Adrenal gland (tissue), 12 donors: ENCODE results near the gene SIGLECL1. TPM values are rescaled to one million over a fixed set of nuclear protein-coding genes. Genes with fewer than 3 reads are reported as not detected.

Source experiments
- DNase-seq, 7 donors: peaks; one replicate each; pipeline ENCODE4 v3.0.0-alpha.2; 2019 to 2020
- H3K27ac ChIP-seq, 5 donors: fragments of 200-600 bp; sonication (generic) in 4 of 5; 1 replicate in 3 of 5; 2 replicates in 2 of 5; pipeline versions ENCODE4 v1.5.1 to v1.8.0; 2016 to 2020; ENCODE audit warnings: mild to moderate bottlenecking in 1 of 5
- H3K27me3 ChIP-seq: fragments of 200-600 bp; 2 replicates; pipeline ENCODE4 v1.8.0; 2021
- H3K36me3 ChIP-seq, 2 donors: fragments of 200-600 bp; replicated peaks in 1 of 2; 1 replicate in 1 of 2; 2 replicates in 1 of 2; pipeline versions ENCODE4 v1.5.1 to v1.8.0; 2018 to 2022
- H3K4me1 ChIP-seq, 2 donors: fragments of 200-600 bp; replicated peaks in 1 of 2; 1 replicate in 1 of 2; 2 replicates in 1 of 2; pipeline versions ENCODE4 v1.5.1 to v1.8.0; 2018 to 2021
- H3K4me3 ChIP-seq, 4 donors: fragments of 200-600 bp; sonication (generic) in 3 of 4; one replicate each; pipeline ENCODE4 v1.5.1; 2016 to 2018
- H3K9me3 ChIP-seq, 3 donors: fragments of 200-600 bp; sonication (generic) in 1 of 3; replicated peaks in 1 of 3; 1 replicate in 2 of 3; 2 replicates in 1 of 3; pipeline versions ENCODE4 v1.5.1 to v1.8.0; 2016 to 2021
- CTCF ChIP-seq, 6 experiments: fragments of 450-650 bp in 4 of 6; fragments of 200-600 bp in 2 of 6; sonication (generic) in 1 of 6; IDR thresholded peaks; 1 replicate in 5 of 6; 2 replicates in 1 of 6; pipeline versions ENCODE4 v1.5.1 to v1.8.0; 2016 to 2021; ENCODE audit warnings: antibody characterized with exemption in 6 of 6, mild to moderate bottlenecking in 2 of 6, moderate library complexity in 1 of 6
- POLR2A ChIP-seq, 2 donors: fragments of 450-650 bp; IDR thresholded peaks; one replicate each; pipeline ENCODE4 v1.6.1; 2017; ENCODE audit warnings: antibody characterized with exemption in 2 of 2, mild to moderate bottlenecking in 2 of 2, moderate library complexity in 1 of 2
- WGBS, 4 donors: extraction: QIAGEN DNeasy Blood & Tissue Kit in 2 of 4; methylation state at CpG; one replicate each; pipeline versions ENCODE4 v1.1.5 to v1.1.7; 2013 to 2017; 5-methylcytosine and 5-hydroxymethylcytosine counted together
- intact Hi-C, 2 donors: fragments of 100-400 bp; cut with DNase I; formaldehyde crosslinking; loops; one replicate each; pipeline versions ENCODE4 v1.14.1 to v1.15.0; 2022 to 2023
- polyA plus RNA-seq, 3 donors: library from polyadenylated mRNA; stranded (reverse); fragments of 200-250 nt in 2 of 3; fragments of 350-450 nt in 1 of 3; fragmentation: Illumina TruSeq in 1 of 3; extraction: RNeasy Lipid Tissue Mini Kit (QIAGEN cat#74804) in 1 of 3; gene quantifications; one replicate each; pipeline ENCODE4 v1.2.3, GENCODE V29; 2013 to 2014
- total RNA-seq, 9 donors: library from RNA; depleted of rRNA in 4 of 9; stranded (reverse); fragments of >200 nt in 4 of 9; fragments of 120-200 nt in 1 of 9; fragmentation: NEBNext Ultra II Directional in 1 of 9; extraction: Animal tissue kit (Norgen Biotek cat#: 25700) in 1 of 9; gene quantifications; one replicate each; pipeline versions ENCODE4 v1.1.0 to v1.2.4, GENCODE V29; 2013 to 2023
- donor health status: healthy with polysubstance abuse.
- donor health status: Bipolar disorder and iron deficiency.
- donor health status: DM: yes; HTN: yes; CAD: no.
- donor health status: DM: no; HTN: no; CAD: no.
- donor health status: DM: no; HTN: no; CAD: no.
- donor health status: DM: yes; HTN: yes; CAD: no.

Gene SIGLECL1
- total and polyA plus RNA-seq, 12 donors, result 1.0 TPM; not detected in 11

GRCh38 chr19:51294977-51295375, 44.1 kb downstream of the SIGLECL1 start:
- TF ChIP-seq POLR2A (IDR thresholded peaks at IDR 0.05) (no peak), CTCF (IDR thresholded peaks at IDR 0.05) (no peak)
- intact Hi-C loops, result no loop called here
- H3K27me3 ChIP-seq, result no peaks in the 10 kb centered on the region
- no peak overlapping the region for H3K27ac ChIP-seq
- H3K4me1 ChIP-seq, result no peaks in the 10 kb centered on the region
- H3K9me3 ChIP-seq, result no peaks in the 10 kb centered on the region
- H3K4me3 ChIP-seq, result no peak overlapping the region
- no peaks in the 10 kb centered on the region for H3K36me3 ChIP-seq
- no peak for DNase-seq
- WGBS, 4 donors, result 62 to 72% (median 71%) methylated on average over 8 to 12 of the region's 12 CpGs

GRCh38 chr19:51295382-51296126, 44.7 kb downstream of the SIGLECL1 start:
- Histone ChIP-seq H3K27me3 (no peaks in the 10 kb centered on the region), H3K27ac (no peak overlapping the region), H3K36me3 (no peaks in the 10 kb centered on the region), H3K4me3 (no peak overlapping the region), H3K4me1 (no peaks in the 10 kb centered on the region), H3K9me3 (no peaks in the 10 kb centered on the region)
- 63 to 73% (median 67%) methylated on average over 15 of the region's 15 CpGs for WGBS, 4 donors
- no peak for TF ChIP-seq POLR2A (IDR thresholded peaks at IDR 0.05)
- no peak for TF ChIP-seq CTCF (IDR thresholded peaks at IDR 0.05)
- intact Hi-C loops, result no loop called here
- no peak for DNase-seq

- Histone ChIP-seq H3K4me3 (no peak overlapping the region), H3K36me3 (no peaks in the 10 kb centered on the region)
- 53 to 67% (median 64%) methylated on average over 6 to 9 of the region's 9 CpGs for WGBS, 4 donors
These were observed 45.6 kb downstream of the SIGLECL1 start for GRCh38 chr19:51296336-51297093.

More at GRCh38 chr19:51296336-51297093, 45.6 kb downstream of the SIGLECL1 start:
- DNase-seq, result no peak
- Histone ChIP-seq H3K27me3 (no peaks in the 10 kb centered on the region), H3K27ac (no peak overlapping the region), H3K9me3 (no peaks in the 10 kb centered on the region), H3K4me1 (no peaks in the 10 kb centered on the region)
- TF ChIP-seq POLR2A (IDR thresholded peaks at IDR 0.05) (no peak), CTCF (IDR thresholded peaks at IDR 0.05) (no peak)
- intact Hi-C loops, result no loop called here
